Hepatocyte (in vitro differentiated cells): ENCODE data around the gene KLHL3.

Experiments
- EZH2 ChIP-seq: fragments of 200-600 bp; sonication (generic); IDR thresholded peaks from 2 replicates; pipeline ENCODE4 v1.6.1; 2016; ENCODE audit warnings: antibody characterized with exemption, mild to moderate bottlenecking, borderline replicate concordance
- EZH2phosphoT487 ChIP-seq: fragments of 200-600 bp; sonication (generic); IDR thresholded peaks from one replicate; pipeline ENCODE4 v1.6.1; 2018; ENCODE audit warnings: antibody characterized with exemption, mild to moderate bottlenecking, low read depth, moderate library complexity; ENCODE audit not compliant: unreplicated experiment, severe bottlenecking
- TF ChIP-seq, protein P1 (sequence below): fragments of 200-600 bp; sonication (generic); IDR thresholded peaks from 2 replicates; pipeline ENCODE4 v1.5.1; 2016; ENCODE audit warnings: antibody characterized with exemption, mild to moderate bottlenecking; ENCODE audit not compliant: poor library complexity

DNA sequence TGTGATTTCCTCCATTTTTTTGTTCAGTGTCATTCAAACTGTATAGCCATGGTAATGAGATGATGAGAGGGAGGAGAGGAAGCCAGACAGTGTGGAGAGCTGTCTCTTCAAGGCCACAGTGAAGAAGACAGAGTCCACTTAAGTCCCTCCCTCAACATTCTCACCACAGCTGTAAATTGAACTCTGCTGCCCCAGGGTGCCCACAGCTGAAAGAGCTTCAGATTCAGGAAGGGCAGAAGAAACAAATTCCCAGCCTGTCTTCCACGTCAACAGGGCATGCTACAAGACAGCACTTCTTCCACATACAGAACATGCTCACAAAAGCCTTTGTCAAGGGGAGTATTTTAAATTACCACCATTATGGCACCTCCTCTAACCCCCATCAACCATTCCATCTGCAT is 100.4 kb downstream of the KLHL3 start:
- TF ChIP-seq, protein P1, sequence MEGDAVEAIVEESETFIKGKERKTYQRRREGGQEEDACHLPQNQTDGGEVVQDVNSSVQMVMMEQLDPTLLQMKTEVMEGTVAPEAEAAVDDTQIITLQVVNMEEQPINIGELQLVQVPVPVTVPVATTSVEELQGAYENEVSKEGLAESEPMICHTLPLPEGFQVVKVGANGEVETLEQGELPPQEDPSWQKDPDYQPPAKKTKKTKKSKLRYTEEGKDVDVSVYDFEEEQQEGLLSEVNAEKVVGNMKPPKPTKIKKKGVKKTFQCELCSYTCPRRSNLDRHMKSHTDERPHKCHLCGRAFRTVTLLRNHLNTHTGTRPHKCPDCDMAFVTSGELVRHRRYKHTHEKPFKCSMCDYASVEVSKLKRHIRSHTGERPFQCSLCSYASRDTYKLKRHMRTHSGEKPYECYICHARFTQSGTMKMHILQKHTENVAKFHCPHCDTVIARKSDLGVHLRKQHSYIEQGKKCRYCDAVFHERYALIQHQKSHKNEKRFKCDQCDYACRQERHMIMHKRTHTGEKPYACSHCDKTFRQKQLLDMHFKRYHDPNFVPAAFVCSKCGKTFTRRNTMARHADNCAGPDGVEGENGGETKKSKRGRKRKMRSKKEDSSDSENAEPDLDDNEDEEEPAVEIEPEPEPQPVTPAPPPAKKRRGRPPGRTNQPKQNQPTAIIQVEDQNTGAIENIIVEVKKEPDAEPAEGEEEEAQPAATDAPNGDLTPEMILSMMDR = no peak
- TF ChIP-seq EZH2 (no peak), EZH2phosphoT487 (no peak)
